A549 (cell line): ENCODE data around the gene EMID1. TPM values are rescaled to one million over a fixed set of nuclear protein-coding genes. Genes with fewer than 3 reads are reported as not detected.

ENCODE experiments used
- ATAC-seq, 2 experiments: fragments of 200-7000 bp in 1 of 2; fragments of >200 bp in 1 of 2; cut with Nextera tagmentation in 1 of 2; cut with Tn5 transposase in 1 of 2; 3 replicates each; pipeline versions ENCODE4 v1.8.0 to v1.9.1; 2018 to 2020; ENCODE audit warnings: mild to moderate bottlenecking in 1 of 2, moderate library complexity in 1 of 2
- CTCF ChIA-PET: fragments of 300-600 bp; sonication (Branson Sonifier 250); formaldehyde crosslinking; extraction: SDS; loops from one replicate; lab custom pipeline; 2021; ENCODE audit warnings: antibody characterized with exemption, inconsistent platforms; lab: Yijun Ruan, JAX
- POLR2A ChIA-PET: fragments of 350-600 bp; formaldehyde crosslinking; extraction: SDS; loops from one replicate; lab custom pipeline; 2021; ENCODE audit warnings: antibody characterized with exemption, inconsistent platforms; lab: Yijun Ruan, JAX
- DNase-seq, 2 experiments: peaks; one replicate each; pipeline versions ENCODE4 v3.0.0 to v3.0.0-alpha.2; 2011 to 2016; ENCODE audit warnings: low read depth in 1 of 2, low spot score in 1 of 2
- FAIRE-seq: peaks from 2 replicates; lab custom pipeline; 2011; peaks lifted over from hg19 to GRCh38; lab: Jason Lieb, UNC
- H3K27ac ChIP-seq, 2 experiments: fragments of >200 bp; sonication (Bioruptor Twin); formaldehyde crosslinking; 3 replicates each; pipeline ENCODE4 v1.5.1; 2016 to 2017
- H3K4me1 ChIP-seq: fragments of >200 bp; sonication (Bioruptor Twin); formaldehyde crosslinking; 3 replicates; pipeline ENCODE4 v1.6.1; 2016
- H3K4me2 ChIP-seq: fragments of >200 bp; sonication (Bioruptor Twin); formaldehyde crosslinking; 3 replicates; pipeline ENCODE4 v1.6.1; 2016
- H3K4me3 ChIP-seq: fragments of >200 bp; sonication (Bioruptor Twin); formaldehyde crosslinking; 3 replicates; pipeline ENCODE4 v1.5.1; 2016
- H3K9me3 ChIP-seq: fragments of >200 bp; sonication (Bioruptor Twin); formaldehyde crosslinking; 3 replicates; pipeline ENCODE4 v1.6.1; 2016
- BHLHE40 ChIP-seq: IDR thresholded peaks from 2 replicates; pipeline ENCODE4 v1.6.1; 2012; ENCODE audit warnings: low read depth, low read length, inconsistent platforms
- CBX2 ChIP-seq: fragments of 200-600 bp; sonication (generic); IDR thresholded peaks from 2 replicates; pipeline ENCODE4 v1.6.1; 2016; ENCODE audit warnings: low read depth, mild to moderate bottlenecking, borderline replicate concordance
- EHMT2 ChIP-seq: fragments of 200-600 bp; sonication (generic); IDR thresholded peaks from 2 replicates; pipeline ENCODE4 v1.6.1; 2016; ENCODE audit warnings: antibody characterized with exemption, low read depth, mild to moderate bottlenecking, moderate library complexity
- FOSL2 ChIP-seq, 2 experiments: fragments of 450-650 bp in 1 of 2; fragments of >200 bp in 1 of 2; sonication (Bioruptor Twin) in 1 of 2; formaldehyde crosslinking; IDR thresholded peaks; 2 replicates each; pipeline versions ENCODE4 v1.5.0 to v1.6.1; 2016 to 2020; ENCODE audit warnings: mild to moderate bottlenecking in 1 of 2, moderate library complexity in 1 of 2
- GATA3 ChIP-seq: IDR thresholded peaks from 2 replicates; pipeline ENCODE4 v1.6.1; 2012; ENCODE audit warnings: borderline replicate concordance
- HOXB13 ChIP-seq: fragments of 250-450 bp; sonication (Bioruptor Pico); IDR thresholded peaks from 2 replicates; pipeline ENCODE4 v1.5.0; 2020; ENCODE audit warnings: low read depth, mild to moderate bottlenecking, moderate library complexity
- JUNB ChIP-seq: fragments of >200 bp; sonication (Bioruptor Twin); formaldehyde crosslinking; IDR thresholded peaks from 2 replicates; pipeline ENCODE4 v1.6.1; 2016
- KDM1A ChIP-seq: fragments of 200-600 bp; sonication (generic); IDR thresholded peaks from 2 replicates; pipeline ENCODE4 v1.6.1; 2016; ENCODE audit warnings: low read depth, mild to moderate bottlenecking
- KDM5A ChIP-seq: fragments of 200-600 bp; sonication (generic); IDR thresholded peaks from 2 replicates; pipeline ENCODE4 v1.6.1; 2016; ENCODE audit warnings: antibody characterized with exemption, mild to moderate bottlenecking
- NFE2L2 ChIP-seq: fragments of 150-350 bp; conservative IDR thresholded peaks from 2 replicates; pipeline ENCODE4 v1.6.1; 2014; ENCODE audit warnings: low read length
- NPAS2 ChIP-seq: fragments of 250-450 bp; sonication (Bioruptor Pico); IDR thresholded peaks from 2 replicates; pipeline ENCODE4 v1.8.0; 2022; ENCODE audit warnings: mild to moderate bottlenecking, moderate library complexity, borderline replicate concordance
- PHF8 ChIP-seq: fragments of 200-600 bp; sonication (generic); IDR thresholded peaks from 2 replicates; pipeline ENCODE4 v1.6.1; 2016; ENCODE audit warnings: low read depth, mild to moderate bottlenecking, antibody characterized with exemption, moderate library complexity, borderline replicate concordance
- POLR2AphosphoS2 ChIP-seq: conservative IDR thresholded peaks from 2 replicates; pipeline ENCODE4 v1.6.1; 2012; ENCODE audit warnings: low read length, improper control_type of control experiment, inconsistent platforms
- RCOR1 ChIP-seq: fragments of 150-350 bp; IDR thresholded peaks from 2 replicates; pipeline ENCODE4 v1.6.1; 2014; ENCODE audit warnings: antibody characterized with exemption, low read length, low read depth
- RNF2 ChIP-seq: fragments of 200-600 bp; sonication (generic); IDR thresholded peaks from 2 replicates; pipeline ENCODE4 v1.6.1; 2016; ENCODE audit warnings: low read depth, mild to moderate bottlenecking, antibody characterized with exemption, moderate library complexity, borderline replicate concordance
- ZSCAN20 ChIP-seq: fragments of 250-450 bp; sonication (Bioruptor Pico); IDR thresholded peaks from 2 replicates; pipeline ENCODE4 v1.8.0; 2022; ENCODE audit warnings: mild to moderate bottlenecking, moderate library complexity
- WGBS: methylation state at CpG from one replicate; pipeline ENCODE4 v1.1.6; 2017; ENCODE audit errors: missing lambda C conversion rate; 5-methylcytosine and 5-hydroxymethylcytosine counted together
- polyA plus RNA-seq, 4 experiments: library from polyadenylated mRNA; depleted of rRNA in 3 of 4; stranded (reverse); fragments of >200 nt; fragmentation: RNase III in 1 of 4; extraction: RNeasy Plus Mini Kit Qiagen cat#74134 plus additional on column Dnase treatment in 1 of 4; gene quantifications; 2 replicates in 3 of 4; 3 replicates in 1 of 4; pipeline ENCODE4 v1.2.3, GENCODE V29; 2011 to 2017
- TF ChIP-seq, protein P1 (sequence below): IDR thresholded peaks from 2 replicates; pipeline ENCODE4 v1.6.1; 2012
- TF ChIP-seq, protein P2 (sequence below): fragments of 450-650 bp; IDR thresholded peaks from 2 replicates; pipeline ENCODE4 v1.6.1; 2014; ENCODE audit warnings: antibody characterized with exemption
- TF ChIP-seq, protein P3 (sequence below): fragments of 250-450 bp; sonication (Bioruptor Pico); IDR thresholded peaks from 2 replicates; pipeline ENCODE4 v1.5.0; 2020; ENCODE audit warnings: low read depth, mild to moderate bottlenecking, moderate library complexity
- TF ChIP-seq, protein P4 (sequence below): fragments of 150-350 bp; IDR thresholded peaks from 2 replicates; pipeline ENCODE4 v1.6.1; 2014; ENCODE audit warnings: low read depth, mild to moderate bottlenecking, low read length
- TF ChIP-seq, protein P5 (sequence below): IDR thresholded peaks from 2 replicates; pipeline ENCODE4 v1.6.1; 2012; ENCODE audit warnings: low read depth, borderline replicate concordance
- TF ChIP-seq, protein P6 (sequence below): fragments of >200 bp; sonication (Bioruptor Twin); formaldehyde crosslinking; IDR thresholded peaks from 3 replicates; pipeline ENCODE4 v1.6.1; 2016

The EMID1 gene
- polyA plus RNA-seq, 2 of the 4 experiments (the other 2 are of a cell fraction): 0.28 TPM

DNA sequence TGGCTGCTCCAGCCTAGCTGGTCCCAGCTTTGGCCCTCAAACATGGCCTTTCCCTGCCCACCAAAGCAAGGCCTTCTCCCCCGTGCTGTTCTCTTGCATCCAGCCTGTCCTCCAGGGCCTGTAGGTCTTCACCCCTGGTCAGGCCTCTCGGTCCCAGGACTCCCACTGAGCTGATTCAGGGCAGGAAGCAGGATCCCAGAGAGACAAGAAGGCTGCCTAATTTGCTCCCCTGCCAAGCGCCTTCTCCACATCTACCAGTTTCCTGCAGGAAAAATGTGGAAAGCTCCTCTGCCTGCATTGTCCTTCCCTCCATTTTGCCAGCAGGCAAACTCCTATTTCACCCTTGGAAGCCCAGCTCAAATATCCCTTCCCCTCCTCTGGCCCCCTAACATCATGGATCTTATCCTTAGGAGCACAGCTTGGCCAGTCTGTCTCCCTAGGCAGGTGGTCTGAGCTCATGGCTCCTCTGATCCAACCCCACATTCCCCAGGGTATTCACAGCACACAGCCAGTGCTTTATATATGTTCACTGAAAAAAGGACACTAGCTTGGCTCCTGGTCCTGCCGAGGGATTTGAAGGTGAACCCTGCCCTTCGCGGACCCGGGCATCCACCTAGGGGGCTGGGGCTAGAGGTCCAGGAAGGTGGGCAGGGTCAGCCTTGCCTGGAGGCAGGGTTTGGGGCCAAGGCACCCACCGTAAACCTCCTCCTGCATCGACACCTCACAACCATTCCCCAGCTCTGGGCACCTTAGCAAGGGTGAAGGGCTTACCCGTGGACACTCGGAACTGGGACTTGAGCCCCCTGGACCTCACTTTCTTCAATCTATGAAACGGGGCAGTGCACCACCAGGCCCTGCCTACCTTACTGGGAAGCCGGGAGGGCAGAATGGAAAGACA lies 61.1 kb downstream of the EMID1 start:
- ATAC-seq: peak in 1 of 2 experiments; percentile 7; a peak in 3 of 6 replicates
- H3K9me3 ChIP-seq: no peaks in the 10 kb centered on the region
- CTCF ChIA-PET: interaction anchor here (0.7 to 1.1 kb wide), 2 partner anchors 18 to 22 kb away, joined by 3 read pairs; no protein-coding TSS in a partner anchor
- WGBS: 13% methylated on average over 9 of the region's 13 CpGs
- H3K4me3 ChIP-seq: peak overlapping the region; percentile 99
- POLR2A ChIA-PET: no interaction called here
- peak overlapping the region; percentile 100 for H3K27ac ChIP-seq
- H3K4me1 ChIP-seq: peaks cover 26% of the 10 kb centered on the region
- no peak for FAIRE-seq
- no peak for DNase-seq
- H3K4me2 ChIP-seq: peak overlapping the region; percentile 98
- TF ChIP-seq, protein P1, sequence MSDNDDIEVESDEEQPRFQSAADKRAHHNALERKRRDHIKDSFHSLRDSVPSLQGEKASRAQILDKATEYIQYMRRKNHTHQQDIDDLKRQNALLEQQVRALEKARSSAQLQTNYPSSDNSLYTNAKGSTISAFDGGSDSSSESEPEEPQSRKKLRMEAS: no peak
- no peak for TF ChIP-seq CBX2
- TF ChIP-seq, protein P2, sequence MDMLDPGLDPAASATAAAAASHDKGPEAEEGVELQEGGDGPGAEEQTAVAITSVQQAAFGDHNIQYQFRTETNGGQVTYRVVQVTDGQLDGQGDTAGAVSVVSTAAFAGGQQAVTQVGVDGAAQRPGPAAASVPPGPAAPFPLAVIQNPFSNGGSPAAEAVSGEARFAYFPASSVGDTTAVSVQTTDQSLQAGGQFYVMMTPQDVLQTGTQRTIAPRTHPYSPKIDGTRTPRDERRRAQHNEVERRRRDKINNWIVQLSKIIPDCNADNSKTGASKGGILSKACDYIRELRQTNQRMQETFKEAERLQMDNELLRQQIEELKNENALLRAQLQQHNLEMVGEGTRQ: no peak
- no peak for TF ChIP-seq POLR2AphosphoS2
- no peak for TF ChIP-seq JUNB
- TF ChIP-seq EHMT2: no peak
- TF ChIP-seq, protein P3, sequence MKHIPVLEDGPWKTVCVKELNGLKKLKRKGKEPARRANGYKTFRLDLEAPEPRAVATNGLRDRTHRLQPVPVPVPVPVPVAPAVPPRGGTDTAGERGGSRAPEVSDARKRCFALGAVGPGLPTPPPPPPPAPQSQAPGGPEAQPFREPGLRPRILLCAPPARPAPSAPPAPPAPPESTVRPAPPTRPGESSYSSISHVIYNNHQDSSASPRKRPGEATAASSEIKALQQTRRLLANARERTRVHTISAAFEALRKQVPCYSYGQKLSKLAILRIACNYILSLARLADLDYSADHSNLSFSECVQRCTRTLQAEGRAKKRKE (CRISPR knock-in tag): no peak
- TF ChIP-seq NPAS2 (CRISPR knock-in tag): no peak
- no peak for TF ChIP-seq RCOR1
- TF ChIP-seq KDM5A: no peak

DNA sequence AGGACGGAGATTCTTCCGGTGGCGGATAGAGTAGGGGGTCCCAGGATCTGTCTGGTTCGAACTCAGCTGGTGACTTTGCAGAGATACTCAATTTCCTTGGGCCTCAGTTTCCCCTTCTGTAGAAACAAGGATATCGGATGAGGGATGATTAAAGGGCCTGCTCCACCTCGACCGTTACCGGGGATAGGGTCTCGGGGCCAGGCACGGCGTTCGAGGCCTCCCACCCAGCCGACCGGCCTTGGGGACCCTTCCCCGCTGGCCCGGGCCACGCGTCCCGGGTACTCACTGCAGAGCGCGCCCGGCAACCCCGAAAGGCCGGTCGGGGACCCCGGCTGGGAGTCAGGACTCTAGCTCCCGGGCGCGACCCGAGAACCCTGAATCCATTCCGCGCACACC lies 61.8 kb downstream of the EMID1 start:
- DNase-seq (no peak), ATAC-seq (no peak), FAIRE-seq (no peak)
- peak overlapping the region; percentile 100 for H3K27ac ChIP-seq
- 0% methylated on average over 3 of the region's 32 CpGs for WGBS
- POLR2A ChIA-PET: no interaction called here
- CTCF ChIA-PET: interaction anchor here (1.1 to 1.5 kb wide), 2 partner anchors 20 to 22 kb away, joined by 3 to 4 read pairs; no protein-coding TSS in a partner anchor
- peaks cover 31% of the 10 kb centered on the region for H3K4me1 ChIP-seq
- H3K4me3 ChIP-seq: peak overlapping the region; percentile 99
- TF ChIP-seq, protein P4, sequence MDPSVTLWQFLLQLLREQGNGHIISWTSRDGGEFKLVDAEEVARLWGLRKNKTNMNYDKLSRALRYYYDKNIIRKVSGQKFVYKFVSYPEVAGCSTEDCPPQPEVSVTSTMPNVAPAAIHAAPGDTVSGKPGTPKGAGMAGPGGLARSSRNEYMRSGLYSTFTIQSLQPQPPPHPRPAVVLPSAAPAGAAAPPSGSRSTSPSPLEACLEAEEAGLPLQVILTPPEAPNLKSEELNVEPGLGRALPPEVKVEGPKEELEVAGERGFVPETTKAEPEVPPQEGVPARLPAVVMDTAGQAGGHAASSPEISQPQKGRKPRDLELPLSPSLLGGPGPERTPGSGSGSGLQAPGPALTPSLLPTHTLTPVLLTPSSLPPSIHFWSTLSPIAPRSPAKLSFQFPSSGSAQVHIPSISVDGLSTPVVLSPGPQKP: no peak
- TF ChIP-seq PHF8 (peak; percentile 80), EHMT2 (no peak)
- TF ChIP-seq, protein P5, sequence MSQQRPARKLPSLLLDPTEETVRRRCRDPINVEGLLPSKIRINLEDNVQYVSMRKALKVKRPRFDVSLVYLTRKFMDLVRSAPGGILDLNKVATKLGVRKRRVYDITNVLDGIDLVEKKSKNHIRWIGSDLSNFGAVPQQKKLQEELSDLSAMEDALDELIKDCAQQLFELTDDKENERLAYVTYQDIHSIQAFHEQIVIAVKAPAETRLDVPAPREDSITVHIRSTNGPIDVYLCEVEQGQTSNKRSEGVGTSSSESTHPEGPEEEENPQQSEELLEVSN: 0 out of 2 replicates have a peak, but pooled peaks have one; percentile 12
- TF ChIP-seq, all 56 proteins: peak for 2
- Histone ChIP-seq H3K4me2 (peak overlapping the region; percentile 98), H3K9me3 (no peaks in the 10 kb centered on the region)

DNA sequence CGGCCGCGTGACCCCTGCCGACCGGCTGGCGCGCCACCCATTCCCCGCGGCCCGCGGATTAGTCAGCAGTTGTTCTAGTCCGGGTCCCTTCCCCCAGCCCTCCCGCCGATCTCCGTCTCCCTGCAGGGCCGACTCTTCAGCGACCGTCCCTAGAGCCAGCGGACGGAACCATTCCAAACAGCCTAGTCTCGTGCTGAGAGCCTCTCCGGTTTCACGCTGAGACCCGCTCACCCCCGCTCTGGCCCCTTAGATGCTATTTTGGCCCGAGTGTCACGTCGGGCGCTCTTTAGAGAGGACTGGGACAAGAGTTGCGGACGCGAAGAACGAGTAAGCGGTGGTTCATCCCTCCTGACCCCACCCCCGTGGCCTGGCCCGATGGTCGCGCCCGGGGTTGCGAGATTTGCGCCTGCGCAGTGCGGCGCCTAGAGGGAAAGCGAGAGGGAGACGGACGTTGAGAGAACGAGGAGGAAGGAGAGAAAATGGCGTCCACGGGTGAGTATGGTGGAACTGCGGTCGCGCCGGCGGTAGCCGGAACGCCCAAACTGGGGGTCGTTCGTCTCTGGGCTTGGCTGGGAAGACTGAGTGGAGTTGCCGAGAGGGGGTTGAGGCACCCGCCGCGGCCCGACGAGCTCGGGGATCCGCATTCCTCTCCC lies 62.3 kb downstream of the EMID1 start, which contains the start of the genes EWSR1 and RHBDD3:
EWSR1 (plus strand) TSS at position 411 of the 653 bp plus-strand sequence; CDS start at position 480, 69 bp downstream.
RHBDD3 (minus strand) TSS at position 124 of the 653 bp plus-strand sequence. CDS start 2,355 bp downstream, outside the sequence.
- ChIA-PET CTCF (interaction anchor here (1.1 to 1.5 kb wide), 2 partner anchors 20 to 23 kb away, joined by 3 to 4 read pairs; no protein-coding TSS in a partner anchor), POLR2A (interaction anchor here (1.2 kb wide), 1 partner anchor 39 kb away, joined by 4 read pairs; the partner anchor contains the start of gene GAS2L1)
- 0% methylated on average over 28 of the region's 67 CpGs for WGBS
- peak within 1 kb of the TSS; percentile 100 for H3K27ac ChIP-seq
- peak within 1 kb of the TSS; percentile 99 for H3K4me3 ChIP-seq
- peaks cover 34% of the 10 kb centered on the region for H3K4me1 ChIP-seq
- peak within 1 kb of the TSS; percentile 98 for H3K4me2 ChIP-seq
- peak; percentile 89 to 93 for ATAC-seq
- peak; percentile 70 to 94 for DNase-seq
- no peak for FAIRE-seq
- H3K9me3 ChIP-seq: no peaks in the 10 kb centered on the region
- TF ChIP-seq KDM1A (no peak), RNF2 (no peak), ZSCAN20 (CRISPR knock-in tag) (no peak), FOSL2 (IDR thresholded peaks at IDR 0.05) (no peak), FOSL2 (CRISPR knock-in tag; IDR thresholded peaks at IDR 0.05) (peak; percentile 76), PHF8 (no peak), BHLHE40 (peak; percentile 72; the same call in 1 of the 2 replicates), GATA3 (peak; percentile 77), NPAS2 (CRISPR knock-in tag) (no peak), HOXB13 (no peak), NFE2L2 (no peak)
- TF ChIP-seq, protein P6, sequence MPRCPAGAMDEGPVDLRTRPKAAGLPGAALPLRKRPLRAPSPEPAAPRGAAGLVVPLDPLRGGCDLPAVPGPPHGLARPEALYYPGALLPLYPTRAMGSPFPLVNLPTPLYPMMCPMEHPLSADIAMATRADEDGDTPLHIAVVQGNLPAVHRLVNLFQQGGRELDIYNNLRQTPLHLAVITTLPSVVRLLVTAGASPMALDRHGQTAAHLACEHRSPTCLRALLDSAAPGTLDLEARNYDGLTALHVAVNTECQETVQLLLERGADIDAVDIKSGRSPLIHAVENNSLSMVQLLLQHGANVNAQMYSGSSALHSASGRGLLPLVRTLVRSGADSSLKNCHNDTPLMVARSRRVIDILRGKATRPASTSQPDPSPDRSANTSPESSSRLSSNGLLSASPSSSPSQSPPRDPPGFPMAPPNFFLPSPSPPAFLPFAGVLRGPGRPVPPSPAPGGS: peak; percentile 50; the same call in 1 of the 3 replicates
- TF ChIP-seq, protein P5: 0 out of 2 replicates have a peak, but pooled peaks have one; percentile 6
- TF ChIP-seq, protein P1: peak; percentile 73; the same call in 1 of the 2 replicates
